ENCODE results near the gene ARHGAP12.

ARHGAP12 gene

DNA sequence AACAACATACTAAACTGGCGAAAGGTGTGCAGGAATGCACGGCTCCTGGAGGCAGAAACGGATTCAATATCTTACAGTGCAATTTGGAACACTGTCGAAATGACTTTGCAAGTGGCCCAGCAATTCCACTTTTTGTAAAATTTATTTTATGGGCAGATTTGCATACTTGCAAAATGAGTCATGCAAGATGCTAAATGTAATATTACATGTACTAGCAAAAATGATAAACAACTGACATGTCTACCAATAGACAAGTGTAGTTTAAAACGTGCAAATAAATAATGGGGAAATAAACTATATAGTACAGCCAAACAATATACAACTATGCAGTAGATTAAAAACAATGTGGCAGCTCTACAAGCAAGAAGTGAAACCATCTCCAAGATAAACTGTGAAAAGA lies 97.7 kb downstream of the ARHGAP12 start:
- H3K27ac ChIP-seq (ENCODE audit: low read depth, low read length), result no peak overlapping the region
- no peaks in the 10 kb centered on the region for H3K4me1 ChIP-seq (ENCODE audit: control insufficient read depth in 1 of 2, insufficient read depth in 2 of 2, low read length in 2 of 2)
- H3K4me2 ChIP-seq (ENCODE audit: low read length), result no peak overlapping the region
- no peak overlapping the region for H3K9ac ChIP-seq (ENCODE audit: low read length)
- H3K79me1 ChIP-seq (ENCODE audit: low read length), result no peaks in the 10 kb centered on the region
- DNase-seq, result no peak
- no peak overlapping the region for H4K91ac ChIP-seq (ENCODE audit: low read depth, low read length)
- H3K23ac ChIP-seq (ENCODE audit: low read length), result no peak overlapping the region
- no peaks in the 10 kb centered on the region for H3K9me3 ChIP-seq (ENCODE audit: insufficient read depth, low read depth, low read length)
- H3K14ac ChIP-seq (ENCODE audit: low read length), result no peak overlapping the region
- H3K4me3 ChIP-seq (ENCODE audit: low read depth, low read length), result no peak overlapping the region
- no peak overlapping the region for H4K8ac ChIP-seq (ENCODE audit: low read depth, low read length)
- no peak overlapping the region for H2AK5ac ChIP-seq (ENCODE audit: low read length)
- H3K36me3 ChIP-seq (ENCODE audit: control insufficient read depth in 1 of 2, insufficient read depth in 2 of 2, low read length in 2 of 2), result no peaks in the 10 kb centered on the region
- no peak overlapping the region for H2BK5ac ChIP-seq (ENCODE audit: low read depth, low read length, poor library complexity)
- no CpG with 5 or more reads among the region's 5 CpGs for WGBS (ENCODE audit: extremely low coverage, insufficient coverage, insufficient read length)
- no peak overlapping the region for H2AFZ ChIP-seq (ENCODE audit: insufficient read depth, low read length, poor library complexity)
- H3K18ac ChIP-seq (ENCODE audit: low read length), result no peak overlapping the region
- no peak overlapping the region for H2BK12ac ChIP-seq (ENCODE audit: low read length)
- H3K27me3 ChIP-seq (ENCODE audit: insufficient read depth, low read length), result no peaks in the 10 kb centered on the region
- no peak overlapping the region for H4K12ac ChIP-seq (ENCODE audit: low read depth, low read length)
- no peaks in the 10 kb centered on the region for H3K79me2 ChIP-seq (ENCODE audit: control insufficient read depth, insufficient read depth, low read length, poor library complexity)
- no peak overlapping the region for H2BK120ac ChIP-seq (ENCODE audit: insufficient read depth, low read length, poor library complexity)
- H3K4ac ChIP-seq (ENCODE audit: low read depth, low read length), result no peak overlapping the region

DNA sequence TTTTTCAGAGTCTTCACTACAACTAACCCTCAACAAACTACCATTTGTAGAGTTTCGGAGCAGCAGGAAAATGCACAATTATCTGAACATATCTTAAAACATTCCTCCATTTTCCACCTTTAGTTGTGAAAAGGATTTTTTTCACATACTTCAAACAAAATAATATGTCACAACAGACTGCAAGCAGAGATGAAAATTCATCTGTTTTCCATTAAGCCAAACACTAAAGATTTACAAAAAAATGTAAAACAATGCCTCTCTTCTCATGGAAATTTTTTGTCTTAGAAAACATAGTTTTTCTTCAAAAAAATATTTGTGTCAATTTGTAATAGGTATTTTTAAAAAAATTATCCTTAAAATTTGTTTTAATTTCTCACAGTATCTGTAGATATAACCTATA lies 98.9 kb downstream of the ARHGAP12 start:
- no peaks in the 10 kb centered on the region for H3K27me3 ChIP-seq (ENCODE audit: insufficient read depth, low read length)
- H3K27ac ChIP-seq (ENCODE audit: low read depth, low read length), result no peak overlapping the region
- no peak overlapping the region for H4K91ac ChIP-seq (ENCODE audit: low read depth, low read length)
- no peak for DNase-seq
- H4K12ac ChIP-seq (ENCODE audit: low read depth, low read length), result no peak overlapping the region
- no peak overlapping the region for H2AFZ ChIP-seq (ENCODE audit: insufficient read depth, low read length, poor library complexity)
- H3K36me3 ChIP-seq (ENCODE audit: control insufficient read depth in 1 of 2, insufficient read depth in 2 of 2, low read length in 2 of 2), result no peaks in the 10 kb centered on the region
- no peak overlapping the region for H3K9ac ChIP-seq (ENCODE audit: low read length)
- H2AK5ac ChIP-seq (ENCODE audit: low read length), result no peak overlapping the region
- no peak overlapping the region for H3K4ac ChIP-seq (ENCODE audit: low read depth, low read length)
- H3K18ac ChIP-seq (ENCODE audit: low read length), result no peak overlapping the region
- no peak overlapping the region for H3K4me3 ChIP-seq (ENCODE audit: low read depth, low read length)
- H3K79me1 ChIP-seq (ENCODE audit: low read length), result no peaks in the 10 kb centered on the region
- H2BK5ac ChIP-seq (ENCODE audit: low read depth, low read length, poor library complexity), result no peak overlapping the region
- WGBS (ENCODE audit: extremely low coverage, insufficient coverage, insufficient read length), result no CpG with 5 or more reads among the region's 1 CpG
- no peaks in the 10 kb centered on the region for H3K79me2 ChIP-seq (ENCODE audit: control insufficient read depth, insufficient read depth, low read length, poor library complexity)
- no peak overlapping the region for H2BK12ac ChIP-seq (ENCODE audit: low read length)
- no peak overlapping the region for H3K14ac ChIP-seq (ENCODE audit: low read length)
- no peak overlapping the region for H4K8ac ChIP-seq (ENCODE audit: low read depth, low read length)
- H3K4me1 ChIP-seq (ENCODE audit: control insufficient read depth in 1 of 2, insufficient read depth in 2 of 2, low read length in 2 of 2), result no peaks in the 10 kb centered on the region
- no peak overlapping the region for H2BK120ac ChIP-seq (ENCODE audit: insufficient read depth, low read length, poor library complexity)
- no peaks in the 10 kb centered on the region for H3K9me3 ChIP-seq (ENCODE audit: insufficient read depth, low read depth, low read length)
- H3K4me2 ChIP-seq (ENCODE audit: low read length), result no peak overlapping the region
- no peak overlapping the region for H3K23ac ChIP-seq (ENCODE audit: low read length)

DNA sequence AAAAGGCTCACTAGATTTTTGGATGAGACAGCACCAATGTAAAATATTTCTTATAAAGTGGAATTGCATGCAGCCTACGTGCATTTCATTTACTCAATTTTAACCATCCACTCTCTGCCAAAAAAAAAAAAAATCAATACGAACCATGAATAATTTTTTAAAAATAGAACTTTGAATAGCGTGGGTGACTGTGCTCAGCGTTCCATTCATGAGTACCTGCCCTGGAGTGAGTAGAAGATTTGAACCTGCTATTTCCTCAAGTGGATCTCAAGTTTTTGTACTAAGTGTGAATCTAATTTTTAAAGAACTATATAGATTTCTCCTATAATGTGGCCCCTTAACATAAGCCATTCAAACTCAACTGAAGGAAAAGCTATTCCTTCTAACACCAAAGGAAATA lies 105.3 kb downstream of the ARHGAP12 start:
- no peak for DNase-seq
- Histone ChIP-seq H3K36me3 (ENCODE audit: control insufficient read depth in 1 of 2, insufficient read depth in 2 of 2, low read length in 2 of 2) (no peaks in the 10 kb centered on the region), H4K91ac (ENCODE audit: low read depth, low read length) (no peak overlapping the region), H3K23ac (ENCODE audit: low read length) (no peak overlapping the region), H3K27me3 (ENCODE audit: insufficient read depth, low read length) (no peaks in the 10 kb centered on the region), H3K9ac (ENCODE audit: low read length) (no peak overlapping the region), H2AFZ (ENCODE audit: insufficient read depth, low read length, poor library complexity) (no peak overlapping the region), H3K4me3 (ENCODE audit: low read depth, low read length) (no peak overlapping the region), H3K14ac (ENCODE audit: low read length) (no peak overlapping the region), H3K4me2 (ENCODE audit: low read length) (no peak overlapping the region), H4K8ac (ENCODE audit: low read depth, low read length) (no peak overlapping the region), H4K12ac (ENCODE audit: low read depth, low read length) (no peak overlapping the region), H3K27ac (ENCODE audit: low read depth, low read length) (no peak overlapping the region), H3K4ac (ENCODE audit: low read depth, low read length) (no peak overlapping the region), H3K4me1 (ENCODE audit: control insufficient read depth in 1 of 2, insufficient read depth in 2 of 2, low read length in 2 of 2) (peaks cover 0 to 1% of the 10 kb centered on the region in 2 experiments), H2AK5ac (ENCODE audit: low read length) (no peak overlapping the region), H2BK120ac (ENCODE audit: insufficient read depth, low read length, poor library complexity) (no peak overlapping the region), H2BK12ac (ENCODE audit: low read length) (no peak overlapping the region), H3K79me1 (ENCODE audit: low read length) (no peaks in the 10 kb centered on the region), H3K18ac (ENCODE audit: low read length) (no peak overlapping the region), H3K79me2 (ENCODE audit: control insufficient read depth, insufficient read depth, low read length, poor library complexity) (no peaks in the 10 kb centered on the region), H3K9me3 (ENCODE audit: insufficient read depth, low read depth, low read length) (no peaks in the 10 kb centered on the region), H2BK5ac (ENCODE audit: low read depth, low read length, poor library complexity) (no peak overlapping the region)
- no CpG with 5 or more reads among the region's 4 CpGs for WGBS (ENCODE audit: extremely low coverage, insufficient coverage, insufficient read length)

DNA sequence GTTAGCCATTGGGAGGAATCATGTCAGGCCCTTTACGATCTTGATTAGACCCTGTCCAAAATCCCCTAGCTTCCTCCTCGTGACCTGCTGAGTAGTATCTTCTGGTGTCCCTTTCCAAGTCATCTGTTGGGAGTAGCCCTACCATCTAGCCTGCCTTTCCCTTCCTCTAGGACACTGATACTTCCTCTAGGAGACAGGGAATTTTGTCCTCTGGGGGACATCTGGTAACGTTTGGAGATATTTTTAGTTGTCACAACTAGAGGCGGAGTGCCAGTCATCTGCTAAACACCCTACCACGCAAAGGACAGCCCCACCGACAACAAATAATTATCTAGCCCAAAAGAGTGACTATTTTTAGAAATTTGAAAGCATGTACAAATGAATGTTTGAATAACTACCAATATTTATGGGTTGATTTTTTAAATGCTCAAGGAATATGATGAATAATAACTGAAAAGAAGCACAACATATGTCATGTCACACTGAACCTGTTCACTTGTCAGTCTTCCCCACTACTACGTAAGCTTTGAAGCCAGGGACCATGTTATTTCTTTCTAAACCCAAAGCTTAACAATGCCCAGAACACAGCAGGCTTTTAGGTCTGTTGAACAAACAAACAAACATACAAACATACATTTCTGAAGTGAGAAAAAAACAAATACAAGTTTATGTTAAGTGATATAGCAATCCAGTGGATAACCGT lies 105.9 kb downstream of the ARHGAP12 start:
- Histone ChIP-seq H3K4me1 (ENCODE audit: control insufficient read depth in 1 of 2, insufficient read depth in 2 of 2, low read length in 2 of 2) (peaks cover 0 to 1% of the 10 kb centered on the region in 2 experiments), H4K8ac (ENCODE audit: low read depth, low read length) (no peak overlapping the region), H3K18ac (ENCODE audit: low read length) (no peak overlapping the region), H3K4ac (ENCODE audit: low read depth, low read length) (no peak overlapping the region), H3K79me2 (ENCODE audit: control insufficient read depth, insufficient read depth, low read length, poor library complexity) (no peaks in the 10 kb centered on the region), H3K79me1 (ENCODE audit: low read length) (no peaks in the 10 kb centered on the region), H2AK5ac (ENCODE audit: low read length) (no peak overlapping the region), H2BK120ac (ENCODE audit: insufficient read depth, low read length, poor library complexity) (no peak overlapping the region), H3K4me2 (ENCODE audit: low read length) (no peak overlapping the region), H3K14ac (ENCODE audit: low read length) (no peak overlapping the region), H2BK12ac (ENCODE audit: low read length) (no peak overlapping the region), H3K27ac (ENCODE audit: low read depth, low read length) (no peak overlapping the region), H3K36me3 (ENCODE audit: control insufficient read depth in 1 of 2, insufficient read depth in 2 of 2, low read length in 2 of 2) (no peaks in the 10 kb centered on the region), H4K12ac (ENCODE audit: low read depth, low read length) (no peak overlapping the region), H3K27me3 (ENCODE audit: insufficient read depth, low read length) (no peaks in the 10 kb centered on the region), H4K91ac (ENCODE audit: low read depth, low read length) (no peak overlapping the region), H3K9me3 (ENCODE audit: insufficient read depth, low read depth, low read length) (no peaks in the 10 kb centered on the region), H3K9ac (ENCODE audit: low read length) (no peak overlapping the region), H2BK5ac (ENCODE audit: low read depth, low read length, poor library complexity) (no peak overlapping the region), H2AFZ (ENCODE audit: insufficient read depth, low read length, poor library complexity) (no peak overlapping the region), H3K23ac (ENCODE audit: low read length) (no peak overlapping the region), H3K4me3 (ENCODE audit: low read depth, low read length) (no peak overlapping the region)
- DNase-seq, result no peak
- no CpG with 5 or more reads among the region's 8 CpGs for WGBS (ENCODE audit: extremely low coverage, insufficient coverage, insufficient read length)
